ENCODE measurements around the gene TRPM2. TPM values are rescaled to one million over a fixed set of nuclear protein-coding genes. Genes with fewer than 3 reads are reported as not detected.

Gene TRPM2
- total and polyA plus RNA-seq, 9 donors: 0.89 to 1.9 (median 1.5) TPM

GRCh38 chr21:44375761-44376241 is 22.4 kb downstream of the TRPM2 start:
- Histone ChIP-seq H3K4me3 (ENCODE audit: low read length) (no peak overlapping the region), H3K27me3 (ENCODE audit: control insufficient read depth, insufficient read depth, low read length) (peaks cover 12% of the 10 kb centered on the region), H3K9me3 (replicated peaks; ENCODE audit: control insufficient read depth, low read depth, low read length) (no peaks in the 10 kb centered on the region), H3K27ac (ENCODE audit: low read length) (no peak overlapping the region), H3K36me3 (ENCODE audit: control insufficient read depth, insufficient read depth, low read length) (no peaks in the 10 kb centered on the region), H3K4me1 (ENCODE audit: control insufficient read depth, insufficient read depth, low read length) (peaks cover 4% of the 10 kb centered on the region)
- no peak for DNase-seq
- 83% methylated on average over 12 of the region's 19 CpGs for WGBS (ENCODE audit: insufficient coverage)

GRCh38 chr21:44376606-44377005 is 23.2 kb downstream of the TRPM2 start:
- 95% methylated on average over 9 of the region's 9 CpGs for WGBS (ENCODE audit: insufficient coverage)
- Histone ChIP-seq H3K4me3 (ENCODE audit: low read length) (no peak overlapping the region), H3K27ac (ENCODE audit: low read length) (no peak overlapping the region), H3K27me3 (ENCODE audit: control insufficient read depth, insufficient read depth, low read length) (peaks cover 9% of the 10 kb centered on the region), H3K36me3 (ENCODE audit: control insufficient read depth, insufficient read depth, low read length) (no peaks in the 10 kb centered on the region), H3K4me1 (ENCODE audit: control insufficient read depth, insufficient read depth, low read length) (peaks cover 4% of the 10 kb centered on the region), H3K9me3 (replicated peaks; ENCODE audit: control insufficient read depth, low read depth, low read length) (no peaks in the 10 kb centered on the region)
- no peak for DNase-seq

GRCh38 chr21:44377201-44377921 is 23.9 kb downstream of the TRPM2 start:
- Histone ChIP-seq H3K4me1 (ENCODE audit: control insufficient read depth, insufficient read depth, low read length) (peaks cover 4% of the 10 kb centered on the region), H3K27ac (ENCODE audit: low read length) (no peak overlapping the region), H3K4me3 (ENCODE audit: low read length) (no peak overlapping the region), H3K36me3 (ENCODE audit: control insufficient read depth, insufficient read depth, low read length) (no peaks in the 10 kb centered on the region), H3K9me3 (replicated peaks; ENCODE audit: control insufficient read depth, low read depth, low read length) (no peaks in the 10 kb centered on the region), H3K27me3 (ENCODE audit: control insufficient read depth, insufficient read depth, low read length) (peaks cover 8% of the 10 kb centered on the region)
- WGBS (ENCODE audit: insufficient coverage): 70% methylated on average over 17 of the region's 24 CpGs
- DNase-seq: no peak

GRCh38 chr21:44377922-44378645 is 24.7 kb downstream of the TRPM2 start:
- H3K4me3 ChIP-seq (ENCODE audit: low read length): no peak overlapping the region
- no peaks in the 10 kb centered on the region for H3K36me3 ChIP-seq (ENCODE audit: control insufficient read depth, insufficient read depth, low read length)
- H3K9me3 ChIP-seq (replicated peaks; ENCODE audit: control insufficient read depth, low read depth, low read length): no peaks in the 10 kb centered on the region
- 78% methylated on average over 15 of the region's 22 CpGs for WGBS (ENCODE audit: insufficient coverage)
- DNase-seq: no peak
- H3K27me3 ChIP-seq (ENCODE audit: control insufficient read depth, insufficient read depth, low read length): peaks cover 8% of the 10 kb centered on the region
- H3K27ac ChIP-seq (ENCODE audit: low read length): no peak overlapping the region
- H3K4me1 ChIP-seq (ENCODE audit: control insufficient read depth, insufficient read depth, low read length): peaks cover 4% of the 10 kb centered on the region

GRCh38 chr21:44378646-44379514 is 25.5 kb downstream of the TRPM2 start:
- Histone ChIP-seq H3K27me3 (ENCODE audit: control insufficient read depth, insufficient read depth, low read length) (peaks cover 8% of the 10 kb centered on the region), H3K36me3 (ENCODE audit: control insufficient read depth, insufficient read depth, low read length) (no peaks in the 10 kb centered on the region), H3K9me3 (replicated peaks; ENCODE audit: control insufficient read depth, low read depth, low read length) (no peaks in the 10 kb centered on the region), H3K4me3 (ENCODE audit: low read length) (no peak overlapping the region), H3K4me1 (ENCODE audit: control insufficient read depth, insufficient read depth, low read length) (peaks cover 4% of the 10 kb centered on the region), H3K27ac (ENCODE audit: low read length) (no peak overlapping the region)
- 91% methylated on average over 24 of the region's 34 CpGs for WGBS (ENCODE audit: insufficient coverage)
- DNase-seq: no peak

DNA sequence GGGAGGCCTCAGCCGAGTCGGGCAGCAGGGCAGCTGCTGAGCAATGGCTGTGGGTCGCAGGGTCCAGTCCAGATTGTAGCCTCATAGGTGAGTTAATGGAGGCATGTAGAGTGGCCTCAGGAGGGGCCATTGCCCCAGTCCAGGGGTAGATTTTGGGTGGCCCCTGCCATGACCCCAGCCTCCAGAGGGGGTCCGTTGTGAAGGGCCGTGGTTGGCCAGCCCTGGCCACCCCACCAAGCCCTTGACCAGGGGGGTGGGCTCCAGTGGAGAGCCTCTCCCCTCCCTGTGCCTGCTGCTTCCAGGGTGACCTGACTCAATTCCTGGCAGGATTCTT is 26.1 kb downstream of the TRPM2 start:
- Histone ChIP-seq H3K27ac (ENCODE audit: low read length) (no peak overlapping the region), H3K9me3 (replicated peaks; ENCODE audit: control insufficient read depth, low read depth, low read length) (no peaks in the 10 kb centered on the region), H3K27me3 (ENCODE audit: control insufficient read depth, insufficient read depth, low read length) (peaks cover 7% of the 10 kb centered on the region), H3K36me3 (ENCODE audit: control insufficient read depth, insufficient read depth, low read length) (no peaks in the 10 kb centered on the region), H3K4me3 (ENCODE audit: low read length) (no peak overlapping the region), H3K4me1 (ENCODE audit: control insufficient read depth, insufficient read depth, low read length) (peaks cover 4% of the 10 kb centered on the region)
- 90% methylated on average over 5 of the region's 5 CpGs for WGBS (ENCODE audit: insufficient coverage)
- no peak for DNase-seq

- Histone ChIP-seq H3K27me3 (ENCODE audit: control insufficient read depth, insufficient read depth, low read length) (peaks cover 6% of the 10 kb centered on the region), H3K4me1 (ENCODE audit: control insufficient read depth, insufficient read depth, low read length) (peaks cover 4% of the 10 kb centered on the region), H3K4me3 (ENCODE audit: low read length) (no peak overlapping the region), H3K36me3 (ENCODE audit: control insufficient read depth, insufficient read depth, low read length) (no peaks in the 10 kb centered on the region), H3K9me3 (replicated peaks; ENCODE audit: control insufficient read depth, low read depth, low read length) (no peaks in the 10 kb centered on the region), H3K27ac (ENCODE audit: low read length) (no peak overlapping the region)
- no peak for DNase-seq
- WGBS (ENCODE audit: insufficient coverage): 43% methylated on average over 27 of the region's 31 CpGs
These were observed 26.8 kb downstream of the TRPM2 start for GRCh38 chr21:44379991-44380865.

DNA sequence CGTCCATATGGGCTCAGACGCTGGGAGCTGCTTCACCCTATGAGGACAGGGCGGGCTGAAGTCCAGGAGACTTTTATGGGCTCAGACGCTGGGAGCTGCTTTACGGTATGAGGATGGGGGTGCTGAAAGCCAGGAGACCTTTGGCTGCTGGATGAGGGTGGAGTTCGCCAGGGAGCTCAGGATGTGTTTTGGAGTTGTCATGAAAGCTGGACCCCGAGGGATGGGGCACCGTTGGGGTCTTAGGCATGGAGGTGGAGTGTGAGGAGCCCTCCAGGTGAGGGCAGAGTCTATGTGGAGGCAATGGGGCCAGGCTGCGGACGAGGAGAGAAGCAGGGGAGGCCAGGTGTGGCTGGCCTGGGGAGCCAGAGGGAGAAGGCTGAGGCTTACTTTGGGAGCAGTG is 27.5 kb downstream of the TRPM2 start:
- H3K9me3 ChIP-seq (replicated peaks; ENCODE audit: control insufficient read depth, low read depth, low read length): peaks cover 3% of the 10 kb centered on the region
- WGBS (ENCODE audit: insufficient coverage): 59% methylated on average over 10 of the region's 10 CpGs
- H3K4me1 ChIP-seq (ENCODE audit: control insufficient read depth, insufficient read depth, low read length): peaks cover 4% of the 10 kb centered on the region
- DNase-seq: no peak
- H3K27me3 ChIP-seq (ENCODE audit: control insufficient read depth, insufficient read depth, low read length): peaks cover 4% of the 10 kb centered on the region
- no peak overlapping the region for H3K27ac ChIP-seq (ENCODE audit: low read length)
- no peaks in the 10 kb centered on the region for H3K36me3 ChIP-seq (ENCODE audit: control insufficient read depth, insufficient read depth, low read length)
- no peak overlapping the region for H3K4me3 ChIP-seq (ENCODE audit: low read length)

- no peak for DNase-seq
- Histone ChIP-seq H3K9me3 (replicated peaks; ENCODE audit: control insufficient read depth, low read depth, low read length) (peaks cover 5% of the 10 kb centered on the region), H3K27me3 (ENCODE audit: control insufficient read depth, insufficient read depth, low read length) (peaks cover 4% of the 10 kb centered on the region), H3K36me3 (ENCODE audit: control insufficient read depth, insufficient read depth, low read length) (no peaks in the 10 kb centered on the region), H3K4me1 (ENCODE audit: control insufficient read depth, insufficient read depth, low read length) (peaks cover 4% of the 10 kb centered on the region), H3K27ac (ENCODE audit: low read length) (no peak overlapping the region), H3K4me3 (ENCODE audit: low read length) (no peak overlapping the region)
These were observed 28.5 kb downstream of the TRPM2 start for GRCh38 chr21:44381874-44382273.

Data from muscle of leg (tissue), 11 donors.